DMS53 treated with DMSO at 0.1 percent for 48 hours (cell line): ENCODE measurements around the gene INIP.
"Not testable (repeated sequence)": the region's sequence is repeated elsewhere in the genome, so short reads cannot be mapped to it uniquely, and the experiment has no call there.

Source experiments
- DNase-seq: peaks from one replicate; lab custom pipeline; 2025; ENCODE audit not compliant: unreplicated experiment; lab: John Stamatoyannopoulos, UW

The INIP gene

GRCh38 chr9:112677040-112677439 is 40.9 kb downstream of the INIP start:
- no peak for DNase-seq

GRCh38 chr9:112673221-112673620 is 44.7 kb downstream of the INIP start:
- not testable (repeated sequence) for DNase-seq

- no peak for DNase-seq
These were observed 46.8 kb downstream of the INIP start for GRCh38 chr9:112670991-112671625.

GRCh38 chr9:112669326-112669725 is 48.6 kb downstream of the INIP start:
- no peak for DNase-seq

GRCh38 chr9:112665347-112665746 is 52.6 kb downstream of the INIP start:
- no peak for DNase-seq

GRCh38 chr9:112664531-112664930 is 53.4 kb downstream of the INIP start:
- DNase-seq = no peak

GRCh38 chr9:112663681-112664080 is 54.2 kb downstream of the INIP start:
- no peak for DNase-seq

- DNase-seq = no peak
These were observed 58.0 kb downstream of the INIP start for GRCh38 chr9:112659906-112660305.

GRCh38 chr9:112655668-112656067 is 62.2 kb downstream of the INIP start:
- DNase-seq = no peak

GRCh38 chr9:112654282-112654681 is 63.6 kb downstream of the INIP start:
- DNase-seq = no peak

- no peak for DNase-seq
These were observed 69.3 kb downstream of the INIP start for GRCh38 chr9:112648624-112649023.

GRCh38 chr9:112647596-112647995 is 70.3 kb downstream of the INIP start:
- DNase-seq = no peak

GRCh38 chr9:112642126-112642525 is 75.8 kb downstream of the INIP start:
- no peak for DNase-seq

- DNase-seq = no peak
These were observed 77.6 kb downstream of the INIP start for GRCh38 chr9:112640311-112640710.
